CD4-positive, alpha-beta T cell treated with Interferon gamma for 1 hour (primary cell): ENCODE data around the gene ARFRP1.
"Not testable (repeated sequence)": the region's sequence is repeated elsewhere in the genome, so short reads cannot be mapped to it uniquely, and the experiment has no call there.

ENCODE experiments used
- DNase-seq: peaks from one replicate; pipeline ENCODE4 v3.0.0-alpha.2; 2020

The ARFRP1 gene

DNA sequence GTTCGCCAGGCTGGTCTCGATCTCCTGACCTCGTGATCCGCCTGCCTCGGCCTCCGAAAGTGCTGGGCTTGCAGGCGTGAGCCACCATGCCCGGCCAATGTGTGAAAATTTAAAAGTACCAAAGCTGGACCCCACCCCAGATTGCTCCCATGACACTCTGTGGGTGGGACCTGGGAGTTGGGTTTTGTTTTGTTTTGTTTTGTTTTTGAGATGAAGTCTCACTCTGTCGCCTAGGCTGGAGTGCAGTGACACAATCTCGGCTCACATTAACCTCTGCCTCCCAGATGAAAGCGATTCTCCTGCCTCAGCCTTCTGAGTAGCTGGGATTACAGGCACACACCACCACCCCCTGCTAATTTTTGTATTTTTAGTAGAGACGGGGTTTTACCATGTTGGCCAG lies 36.1 kb downstream of the ARFRP1 start:
- not testable (repeated sequence) for DNase-seq

DNA sequence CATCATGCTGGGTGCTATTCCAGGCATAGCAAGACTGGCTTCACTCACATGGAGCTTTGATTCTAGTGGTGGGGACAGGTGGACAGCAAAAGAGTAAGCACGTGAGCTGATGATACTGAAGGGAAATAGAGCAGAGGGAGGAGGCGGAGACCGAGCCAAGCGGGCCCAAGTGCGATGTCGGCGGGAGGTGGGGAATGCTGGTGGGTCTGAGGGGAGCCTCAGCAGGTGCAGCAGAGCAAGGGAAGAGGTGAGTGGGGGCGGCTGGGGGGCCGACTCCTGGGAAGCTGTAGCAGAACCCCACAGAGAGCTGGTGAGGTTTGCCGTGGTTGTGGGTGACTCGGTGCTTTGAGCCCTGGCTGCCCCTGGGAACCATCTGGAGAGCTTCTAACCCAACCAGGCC lies 39.4 kb downstream of the ARFRP1 start:
- no peak for DNase-seq

DNA sequence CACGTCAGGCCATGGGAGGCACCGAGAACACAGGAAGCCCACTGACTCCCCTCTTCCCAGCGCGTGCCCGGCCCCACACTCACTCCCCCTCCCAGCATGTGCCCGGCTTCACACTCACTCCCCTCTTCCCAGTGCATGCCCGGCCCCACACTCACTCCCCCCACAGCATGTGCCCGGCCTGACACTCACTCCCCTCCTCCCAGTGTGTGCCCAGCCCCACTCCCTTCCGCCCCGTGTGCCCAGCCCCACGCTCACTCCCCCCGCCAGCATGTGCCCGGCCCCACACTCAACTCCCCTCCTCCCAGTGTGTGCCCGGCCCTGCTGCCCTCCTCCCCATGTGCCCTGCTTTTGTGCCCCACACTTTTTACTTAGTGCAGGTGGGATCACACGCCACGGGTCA lies 39.9 kb downstream of the ARFRP1 start:
- no peak for DNase-seq

DNA sequence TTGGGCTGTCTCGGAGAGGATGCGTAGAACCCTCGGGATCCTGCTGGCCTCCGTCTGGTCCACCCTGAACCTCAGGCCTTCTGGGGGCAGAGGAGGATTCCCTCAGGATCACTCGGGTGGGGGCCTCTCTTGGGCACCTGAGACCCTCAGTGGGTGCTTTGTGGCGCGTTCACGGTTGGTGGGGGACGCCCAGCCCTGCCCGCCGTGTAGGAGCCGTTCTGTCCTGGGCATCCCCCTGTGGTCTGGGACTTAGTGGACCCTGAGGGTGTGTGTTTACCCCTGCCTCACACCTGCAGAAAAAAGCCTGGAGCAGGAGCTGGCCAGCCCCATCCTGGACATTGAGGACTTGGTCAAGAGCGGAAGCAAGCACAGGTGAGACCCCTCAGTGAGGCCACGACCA lies 42.1 kb downstream of the ARFRP1 start:
- DNase-seq = no peak

DNA sequence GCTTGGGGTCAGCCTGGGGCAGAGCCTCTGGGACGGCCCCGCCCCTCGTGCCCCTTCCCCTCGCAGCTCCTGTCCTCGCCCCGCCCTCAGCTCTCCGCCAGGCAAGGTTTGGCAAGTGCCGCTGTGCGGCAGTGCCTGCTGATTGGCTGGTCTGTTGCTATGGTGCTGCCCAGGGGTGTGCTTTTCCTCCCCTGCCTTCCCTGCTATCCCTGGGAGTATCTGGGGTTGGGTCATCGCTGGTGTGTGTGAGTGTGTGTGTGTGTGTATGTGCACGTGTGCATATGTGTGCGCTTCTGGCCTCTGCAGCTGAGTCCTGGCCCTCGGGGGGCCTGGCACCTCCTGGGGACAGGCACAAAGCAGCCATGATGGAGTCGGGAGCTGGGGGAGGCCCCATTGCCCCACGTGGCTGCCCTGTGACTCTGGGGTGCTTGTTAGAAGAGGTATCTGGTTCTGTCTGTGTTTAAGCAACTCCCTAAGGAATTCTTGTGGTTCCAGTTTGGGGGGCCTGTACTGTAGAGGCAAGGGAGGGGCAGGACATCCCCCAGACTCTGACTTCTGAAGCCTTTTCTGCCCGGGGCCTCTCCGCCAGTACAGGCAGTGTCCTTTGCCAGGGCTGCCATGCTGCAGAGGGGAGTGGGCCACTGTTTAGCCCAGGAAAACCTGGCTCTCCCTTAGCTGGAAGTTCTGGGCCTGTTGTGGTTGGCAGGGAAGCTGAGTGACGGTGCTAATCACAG lies 42.7 kb downstream of the ARFRP1 start:
- no peak for DNase-seq

DNA sequence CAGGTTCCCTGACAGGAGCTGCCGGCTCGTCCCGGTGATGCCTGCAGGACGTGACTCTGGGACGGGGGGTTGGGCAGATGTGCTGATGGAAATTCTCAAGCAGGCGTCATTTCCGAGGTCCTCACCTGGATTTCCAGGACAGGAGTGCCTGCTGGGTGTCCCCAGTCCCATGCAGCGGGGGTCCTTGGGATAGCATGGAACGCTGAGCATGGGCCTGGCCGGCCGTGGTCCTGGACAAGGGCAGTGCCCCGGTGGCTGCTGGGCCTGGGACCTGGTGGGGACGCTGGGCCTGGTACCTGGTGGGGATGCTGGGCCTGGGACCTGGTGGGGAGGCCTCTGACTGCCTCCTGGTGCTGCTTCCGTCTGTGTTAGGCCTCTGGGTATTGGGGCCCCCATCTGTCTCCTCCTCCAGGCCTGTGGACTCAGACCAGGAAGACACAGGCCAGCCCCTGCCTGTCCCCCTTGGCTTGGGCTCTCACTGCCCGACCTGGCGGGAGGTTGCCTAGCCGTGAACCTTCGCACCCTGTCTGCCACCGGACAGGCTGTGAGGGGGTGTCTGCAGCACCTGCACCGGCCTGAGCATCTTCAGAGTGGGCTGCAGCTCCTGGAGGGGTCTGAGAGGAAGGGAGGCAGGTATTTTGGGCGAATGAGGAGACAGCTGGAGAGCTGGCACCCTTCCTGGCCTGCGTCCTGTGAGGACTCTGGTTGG lies 43.5 kb downstream of the ARFRP1 start:
- DNase-seq = no peak

DNA sequence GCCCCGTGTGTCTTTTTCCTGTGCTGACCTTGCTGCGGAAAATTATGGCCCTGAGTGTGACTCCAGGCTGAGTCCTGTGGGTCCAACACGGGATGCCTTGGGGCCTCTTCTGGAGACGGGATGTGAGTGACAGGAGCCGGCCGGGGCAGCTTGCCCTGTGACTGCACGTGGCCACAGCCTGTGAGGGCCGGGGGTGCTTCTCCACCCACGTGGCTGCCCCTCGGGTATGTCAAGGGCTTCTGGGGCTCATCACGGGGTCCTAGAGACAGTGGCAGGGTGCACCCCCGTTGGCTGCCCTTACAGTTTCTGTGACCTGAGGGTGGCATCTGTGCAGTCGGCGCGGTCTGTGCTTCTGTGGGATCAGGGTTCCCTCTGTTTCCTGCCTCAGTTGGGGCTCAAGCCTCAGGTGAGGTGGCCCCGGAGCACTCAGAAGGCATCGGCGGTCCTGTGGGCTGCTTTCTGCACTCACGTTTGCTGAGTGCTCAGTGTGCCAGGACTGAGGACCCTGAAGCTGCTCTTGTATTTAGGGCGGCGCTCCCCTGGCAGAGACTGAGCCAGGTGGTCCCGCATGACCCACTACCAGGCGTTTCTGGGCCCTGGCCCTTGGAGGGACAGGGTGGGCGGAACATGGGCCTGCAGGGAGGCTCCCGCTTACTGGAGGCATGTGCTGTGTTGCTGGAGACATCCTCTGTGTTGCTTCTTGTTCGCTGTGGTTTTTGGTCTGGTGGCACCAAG lies 44.3 kb downstream of the ARFRP1 start:
- DNase-seq = no peak

DNA sequence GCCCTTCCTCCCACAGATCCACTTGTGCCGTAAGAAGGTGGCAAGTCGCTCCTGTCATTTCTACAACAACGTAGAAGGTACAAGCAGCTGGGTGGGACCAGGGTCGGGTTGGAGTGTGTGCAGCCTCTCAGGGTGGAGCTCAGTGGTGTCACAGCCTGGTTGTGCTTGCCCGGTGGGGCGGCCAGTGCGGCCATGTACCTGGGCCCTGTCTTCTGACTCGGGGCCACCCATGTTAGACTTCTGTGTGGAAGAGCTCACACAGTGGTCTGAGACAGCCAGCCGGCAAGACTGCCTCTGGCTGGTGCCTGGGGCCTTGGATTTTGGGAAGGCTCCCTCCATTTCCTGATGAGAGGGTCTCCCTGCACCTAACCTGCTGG lies 45.0 kb downstream of the ARFRP1 start:
- DNase-seq = no peak

DNA sequence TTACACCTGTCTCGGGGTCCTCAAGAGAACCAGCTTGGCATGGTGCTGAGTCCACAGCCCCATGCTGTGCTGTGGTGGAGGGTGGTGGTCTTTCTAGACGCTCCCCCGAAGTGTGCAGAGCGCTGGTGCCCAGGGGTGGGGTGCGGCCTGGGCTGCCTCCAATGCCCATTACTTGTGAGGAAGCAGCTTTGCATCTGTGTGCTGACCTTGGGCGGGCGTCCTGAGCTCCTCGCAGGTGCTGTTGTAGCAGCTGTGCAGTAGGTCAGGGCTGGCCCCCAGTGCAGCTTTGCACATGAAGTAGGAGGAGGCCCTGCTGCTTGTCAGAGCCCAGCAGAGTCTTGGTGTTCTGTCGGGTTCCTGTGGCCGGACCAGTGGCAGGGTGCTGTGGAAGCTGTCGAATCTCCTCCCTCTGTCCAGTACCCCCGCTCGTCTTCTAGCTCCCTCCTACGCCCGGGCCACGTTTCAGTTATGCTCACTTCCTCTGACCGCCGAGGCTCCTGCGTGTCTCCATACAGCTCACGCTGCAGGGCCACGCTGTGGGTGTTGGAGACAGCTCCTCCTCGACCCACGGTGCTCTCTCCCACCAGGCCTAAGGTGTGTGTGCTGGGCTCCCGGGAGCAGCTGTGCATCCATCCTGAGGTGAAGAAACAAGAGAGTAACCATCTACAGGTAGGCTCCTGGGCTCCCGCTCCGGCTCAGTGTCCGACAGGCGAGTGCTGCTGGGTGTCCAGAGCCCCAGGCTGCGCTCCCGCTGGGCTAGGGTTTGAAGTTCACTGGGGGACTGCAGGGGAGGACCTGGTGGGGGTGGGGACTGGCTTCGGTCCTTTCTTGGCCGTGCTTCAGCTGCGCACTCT lies 45.6 kb downstream of the ARFRP1 start:
- DNase-seq = no peak

DNA sequence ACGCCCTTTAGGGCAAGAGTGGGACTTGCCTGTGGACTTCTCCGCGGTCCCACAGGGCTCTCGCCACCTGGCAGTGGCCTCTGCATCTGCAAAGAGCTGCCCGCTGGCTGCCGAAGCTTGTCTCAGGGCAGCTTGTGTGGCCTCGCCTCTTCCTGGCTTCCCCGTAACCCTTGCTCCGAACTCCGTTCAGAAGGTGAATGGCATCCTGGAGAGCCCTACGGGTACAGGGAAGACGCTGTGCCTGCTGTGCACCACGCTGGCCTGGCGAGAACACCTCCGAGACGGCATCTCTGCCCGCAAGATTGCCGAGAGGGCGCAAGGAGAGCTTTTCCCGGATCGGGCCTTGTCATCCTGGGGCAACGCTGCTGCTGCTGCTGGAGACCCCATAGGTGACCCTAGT lies 46.7 kb downstream of the ARFRP1 start:
- no peak for DNase-seq

DNA sequence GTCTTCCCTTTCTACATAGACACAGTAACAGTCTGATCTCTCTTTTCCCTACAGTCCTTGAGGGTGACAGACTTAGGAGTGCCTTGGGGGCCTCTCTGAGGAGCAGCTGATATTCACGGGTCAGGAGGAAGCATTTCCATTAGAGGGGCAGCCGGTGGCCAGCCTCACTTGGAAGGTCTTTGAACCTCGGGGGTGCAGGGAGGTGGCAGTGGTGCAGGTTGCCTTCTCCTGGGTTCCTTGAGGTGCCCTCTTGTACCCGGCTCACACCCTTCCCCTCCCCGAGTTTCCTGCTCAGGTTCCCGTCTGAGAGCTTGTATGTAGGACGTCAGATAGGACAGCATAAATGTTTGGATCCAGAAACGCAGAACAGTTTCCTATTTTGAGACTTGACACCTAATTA lies 47.2 kb downstream of the ARFRP1 start:
- DNase-seq = no peak

DNA sequence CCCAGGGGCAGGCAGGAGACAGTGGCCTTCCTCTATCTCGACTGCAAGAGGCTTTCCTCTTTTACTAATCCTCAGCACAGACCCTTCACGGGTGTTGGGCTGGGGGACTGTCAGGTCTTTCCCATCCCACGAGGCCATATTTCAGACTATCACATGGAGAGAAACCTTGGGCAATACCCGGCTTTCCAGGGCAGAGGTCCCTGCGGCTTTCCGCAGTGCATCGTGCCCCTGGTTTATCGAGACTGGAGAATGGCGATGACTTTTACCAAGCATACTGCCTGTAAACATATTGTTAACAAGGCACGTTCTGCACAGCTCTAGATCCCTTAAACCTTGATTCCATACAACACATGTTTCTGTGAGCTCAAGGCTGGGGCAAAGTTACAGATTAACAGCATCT lies 47.6 kb downstream of the ARFRP1 start:
- DNase-seq = not testable (repeated sequence)

DNA sequence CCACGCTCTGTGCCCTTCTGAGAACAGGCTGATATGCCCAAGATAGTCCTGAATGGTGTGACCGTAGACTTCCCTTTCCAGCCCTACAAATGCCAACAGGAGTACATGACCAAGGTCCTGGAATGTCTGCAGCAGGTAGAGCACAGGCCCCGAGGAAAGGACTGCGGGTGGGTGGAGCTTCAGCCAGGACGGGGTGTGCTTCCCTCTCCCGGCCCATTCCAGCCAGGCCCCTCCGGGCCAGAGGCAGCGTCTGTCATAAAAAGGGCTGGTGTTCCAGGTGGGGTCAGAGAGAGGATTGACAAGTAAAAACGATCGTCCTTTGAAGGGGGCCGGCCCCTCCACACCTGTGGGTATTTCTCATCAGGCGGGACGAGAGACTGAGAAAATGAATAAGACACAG lies 48.4 kb downstream of the ARFRP1 start:
- no peak for DNase-seq

DNA sequence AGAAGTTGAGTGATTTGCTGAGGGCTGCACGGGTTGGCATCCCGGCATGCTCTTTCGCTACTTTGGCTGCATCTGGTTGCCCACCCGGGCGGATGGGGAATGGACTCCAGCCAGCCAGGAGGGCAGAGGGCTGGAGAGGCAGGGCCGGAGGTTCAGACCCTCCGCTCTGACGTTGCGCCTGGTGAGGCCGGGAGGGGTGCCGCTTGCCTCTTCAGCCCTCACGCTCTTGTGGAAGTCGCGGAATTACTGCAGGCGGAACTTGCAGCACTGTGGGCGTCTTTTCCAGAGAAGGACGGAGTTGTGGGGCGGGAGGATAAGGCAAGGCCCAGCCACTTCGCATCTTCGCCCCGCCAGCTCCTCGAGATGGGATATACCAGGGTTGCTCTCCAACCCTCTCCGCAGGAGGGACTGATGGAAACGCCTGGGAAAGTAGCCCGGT lies 49.0 kb downstream of the ARFRP1 start:
- no peak for DNase-seq

DNA sequence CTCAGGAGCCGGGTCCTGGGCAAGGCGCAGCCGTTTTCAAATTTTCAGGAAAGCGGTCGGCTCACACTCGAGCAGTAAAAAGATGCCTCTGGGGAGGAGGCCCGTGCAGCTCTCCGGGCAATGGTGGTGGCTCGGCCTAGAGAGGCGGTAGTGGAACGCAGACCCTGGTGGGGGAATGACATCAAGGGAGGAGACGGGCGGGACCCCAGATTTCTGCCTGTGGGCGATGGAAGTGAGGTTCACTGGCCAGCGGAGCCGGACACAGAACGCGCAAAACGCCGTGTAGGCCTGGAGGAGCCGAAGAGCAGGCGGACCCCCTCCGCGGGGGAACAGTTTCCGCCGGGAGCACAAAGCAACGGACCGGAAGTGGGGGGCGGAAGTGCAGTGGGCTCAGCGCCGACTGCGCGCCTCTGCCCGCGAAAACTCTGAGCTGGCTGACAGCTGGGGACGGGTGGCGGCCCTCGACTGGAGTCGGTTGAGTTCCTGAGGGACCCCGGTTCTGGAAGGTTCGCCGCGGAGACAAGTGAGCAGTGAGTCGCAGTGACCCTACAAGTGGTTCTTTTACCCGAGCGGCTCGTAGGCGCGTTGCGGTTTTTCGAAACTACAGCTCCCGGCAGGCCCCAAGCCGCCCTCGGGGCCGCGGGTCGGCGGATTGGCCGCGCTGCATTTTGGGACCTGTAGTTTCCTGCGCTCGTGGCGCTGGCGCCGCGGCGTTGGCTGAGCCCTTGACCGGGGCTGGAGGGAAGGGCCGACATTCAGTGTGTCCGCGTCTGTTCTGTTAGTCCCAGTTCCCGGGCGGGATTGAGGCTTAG lies 49.6 kb downstream of the ARFRP1 start, which contains the start of gene RTEL1:
TSS of gene RTEL1 (plus strand) at position 376 of the 812 bp plus-strand sequence. CDS start 1,091 bp downstream, outside the sequence.
- peak; percentile 83 for DNase-seq

DNA sequence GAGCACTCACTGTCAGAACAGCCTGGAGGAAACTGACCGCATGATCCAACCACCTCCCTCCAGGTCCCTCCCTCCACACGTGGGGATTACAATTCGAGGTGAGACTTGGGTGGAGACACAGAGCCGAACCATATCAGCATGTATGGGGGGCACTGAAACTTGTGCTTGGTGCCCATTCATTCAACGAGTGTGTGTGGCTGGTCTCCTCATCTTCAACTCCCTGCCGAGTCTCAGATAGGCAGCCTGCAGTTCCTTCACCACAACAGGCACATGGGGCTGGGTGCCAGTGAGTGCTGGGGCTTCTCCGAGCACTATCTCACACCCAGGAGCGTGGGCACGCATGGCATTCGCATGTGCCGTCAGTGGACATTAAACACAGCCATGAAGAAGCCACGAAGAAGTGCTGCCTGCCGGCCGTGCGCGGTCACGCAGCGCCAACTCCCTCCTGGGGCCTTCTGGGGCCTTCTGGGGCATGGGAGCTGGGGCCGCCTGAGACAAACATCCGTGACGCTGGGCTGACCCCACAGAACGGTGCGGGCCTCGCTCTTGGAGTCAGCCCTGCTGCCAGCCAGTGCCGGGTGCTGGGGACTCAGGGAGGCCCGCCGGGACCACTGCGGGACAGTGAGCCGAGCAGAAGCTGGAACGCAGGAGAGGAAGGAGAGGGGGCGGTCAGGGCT lies 50.4 kb downstream of the ARFRP1 start:
- DNase-seq = no peak

DNA sequence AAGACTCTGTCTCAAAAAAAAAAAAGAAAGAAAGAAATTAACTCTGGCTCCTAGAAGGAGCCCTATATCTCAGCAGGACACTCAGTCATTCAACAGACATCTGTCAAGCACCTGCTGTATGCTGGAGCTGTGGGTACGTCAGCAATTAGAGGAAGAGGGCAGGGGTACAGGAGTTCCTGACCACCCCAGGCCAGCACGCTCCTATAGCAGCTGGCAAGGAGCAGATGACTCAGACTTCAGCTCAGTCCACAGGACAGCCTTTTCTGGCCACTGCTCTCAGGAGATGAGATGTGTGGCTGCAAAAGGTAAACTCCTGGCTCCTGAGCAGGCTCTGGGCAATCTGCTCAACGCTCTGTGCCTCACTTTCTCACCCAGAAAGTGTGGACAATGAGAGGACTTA lies 51.3 kb downstream of the ARFRP1 start:
- no peak for DNase-seq

DNA sequence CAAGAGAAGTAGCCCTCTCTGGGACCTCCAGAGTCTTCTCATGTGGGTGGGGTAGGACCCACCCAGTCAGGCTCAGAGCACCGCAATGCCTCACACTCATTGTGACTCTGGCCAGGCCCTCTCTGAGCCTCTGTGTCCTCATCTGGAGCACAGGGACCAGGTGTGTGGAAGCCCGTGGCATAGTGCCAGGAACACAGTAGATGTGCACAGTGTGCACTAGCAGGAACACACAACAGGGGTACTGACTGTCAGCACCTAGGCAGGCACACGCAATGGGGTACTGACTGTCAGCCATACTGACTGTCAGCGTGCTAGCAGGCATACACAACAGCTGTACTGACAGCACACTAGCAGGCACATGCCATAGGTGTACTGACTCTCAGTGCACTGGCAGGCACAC lies 52.5 kb downstream of the ARFRP1 start:
- DNase-seq = no peak

DNA sequence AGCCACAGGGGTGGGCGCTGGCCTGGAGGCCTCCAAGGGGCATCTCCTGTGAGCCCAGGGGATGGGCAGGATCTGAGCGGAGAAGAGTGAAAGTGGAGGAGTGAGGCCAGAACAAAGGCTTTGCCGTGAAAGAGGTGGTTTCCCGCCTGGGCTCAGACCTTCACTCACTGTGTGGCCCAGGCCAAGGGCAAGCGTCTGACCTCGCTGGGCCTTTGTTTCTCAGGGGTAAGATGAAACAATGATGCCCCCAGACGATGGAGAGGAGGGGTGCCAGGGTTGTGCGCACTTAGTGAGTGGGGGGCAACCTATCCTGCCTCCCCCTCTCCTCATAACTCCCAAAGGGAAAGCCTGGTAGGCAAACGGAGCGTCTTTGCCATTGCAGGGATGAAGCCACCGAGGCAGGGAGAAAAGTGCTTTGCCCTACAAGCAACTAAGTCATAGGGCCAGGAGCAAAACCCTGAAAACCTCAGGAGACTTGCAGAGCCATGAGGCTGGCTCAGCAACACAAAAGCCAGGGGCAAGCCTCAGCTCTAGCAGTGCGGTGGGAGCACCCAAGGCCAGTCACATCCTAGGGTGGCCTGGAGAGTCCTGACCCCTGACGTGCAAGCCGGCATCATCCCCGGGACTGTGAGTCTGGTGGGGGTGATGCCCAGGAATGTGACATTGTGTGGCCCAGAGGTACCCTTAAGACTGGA lies 53.7 kb downstream of the ARFRP1 start:
- DNase-seq = no peak
